MCF 10A (cell line): Measurements from ENCODE around the gene CCR3. TPM values are rescaled to one million over a fixed set of nuclear protein-coding genes. Genes with fewer than 3 reads are reported as not detected.

Source experiments
- BruUV-seq: library from RNA; stranded (reverse); fragments of 400-500 nt; replicated peaks from 2 replicates; lab custom pipeline; 2021; lab: Mats Ljungman, UMichigan
- CTCF ChIA-PET: fragments of 300-600 bp; sonication (Branson Sonifier 250); formaldehyde crosslinking; extraction: SDS; loops from one replicate; lab custom pipeline; 2021; ENCODE audit warnings: antibody characterized with exemption, inconsistent platforms; lab: Yijun Ruan, JAX
- POLR2A ChIA-PET: fragments of 300-600, 350-650 bp; sonication (Branson Sonifier 250); formaldehyde crosslinking; extraction: SDS; loops from one replicate; lab custom pipeline; 2020; ENCODE audit warnings: antibody characterized with exemption, inconsistent platforms; lab: Yijun Ruan, JAX
- DNase-seq: peaks from one replicate; pipeline ENCODE4 v3.0.0-alpha.2; 2018; ENCODE audit not compliant: unreplicated experiment
- H3K27ac Mint-ChIP-seq: one replicate; pipeline ENCODE4 v1.8.0; 2022; ENCODE audit warnings: mild to moderate bottlenecking, low read depth, mixed read lengths; ENCODE audit not compliant: unreplicated experiment
- H3K27me3 Mint-ChIP-seq: one replicate; pipeline ENCODE4 v1.8.0; 2022; ENCODE audit warnings: mixed read lengths; ENCODE audit not compliant: insufficient read depth, unreplicated experiment
- H3K36me3 Mint-ChIP-seq: one replicate; pipeline ENCODE4 v1.8.0; 2022; ENCODE audit warnings: mild to moderate bottlenecking, moderate library complexity, mixed read lengths; ENCODE audit not compliant: insufficient read depth, unreplicated experiment
- H3K4me1 Mint-ChIP-seq: one replicate; pipeline ENCODE4 v1.8.0; 2022; ENCODE audit warnings: mixed read lengths; ENCODE audit not compliant: insufficient read depth, unreplicated experiment
- H3K4me3 Mint-ChIP-seq: one replicate; pipeline ENCODE4 v1.8.0; 2022; ENCODE audit warnings: mild to moderate bottlenecking, moderate library complexity, mixed read lengths; ENCODE audit not compliant: unreplicated experiment
- H3K9me3 Mint-ChIP-seq: one replicate; pipeline ENCODE4 v1.8.0; 2022; ENCODE audit warnings: mixed read lengths; ENCODE audit not compliant: unreplicated experiment
- intact Hi-C: fragments of 100-400 bp; cut with micrococcal nuclease; formaldehyde crosslinking; loops from 2 replicates; pipeline ENCODE4 v1.14.1; 2022
- total RNA-seq: library from RNA; stranded (reverse); gene quantifications from 2 replicates; pipeline ENCODE4 v1.2.3, GENCODE V29; 2022
- TF ChIP-seq, protein P1 (sequence below): fragments of 200-600 bp; IDR thresholded peaks from one replicate; pipeline ENCODE4 v1.8.0; 2022; ENCODE audit warnings: antibody characterized with exemption, mild to moderate bottlenecking; ENCODE audit not compliant: unreplicated experiment

Gene CCR3
- total RNA-seq, 1 experiment from 2014 or later = not detected

GRCh38 chr3:46213201-46213600, 29.1 kb upstream of the CCR3 start:
- no peak overlapping the region for H3K27ac Mint-ChIP-seq
- POLR2A ChIA-PET = no interaction called here
- H3K36me3 Mint-ChIP-seq = no peaks in the 10 kb centered on the region
- H3K27me3 Mint-ChIP-seq = peaks cover 11% of the 10 kb centered on the region
- DNase-seq = no peak
- TF ChIP-seq, protein P1, sequence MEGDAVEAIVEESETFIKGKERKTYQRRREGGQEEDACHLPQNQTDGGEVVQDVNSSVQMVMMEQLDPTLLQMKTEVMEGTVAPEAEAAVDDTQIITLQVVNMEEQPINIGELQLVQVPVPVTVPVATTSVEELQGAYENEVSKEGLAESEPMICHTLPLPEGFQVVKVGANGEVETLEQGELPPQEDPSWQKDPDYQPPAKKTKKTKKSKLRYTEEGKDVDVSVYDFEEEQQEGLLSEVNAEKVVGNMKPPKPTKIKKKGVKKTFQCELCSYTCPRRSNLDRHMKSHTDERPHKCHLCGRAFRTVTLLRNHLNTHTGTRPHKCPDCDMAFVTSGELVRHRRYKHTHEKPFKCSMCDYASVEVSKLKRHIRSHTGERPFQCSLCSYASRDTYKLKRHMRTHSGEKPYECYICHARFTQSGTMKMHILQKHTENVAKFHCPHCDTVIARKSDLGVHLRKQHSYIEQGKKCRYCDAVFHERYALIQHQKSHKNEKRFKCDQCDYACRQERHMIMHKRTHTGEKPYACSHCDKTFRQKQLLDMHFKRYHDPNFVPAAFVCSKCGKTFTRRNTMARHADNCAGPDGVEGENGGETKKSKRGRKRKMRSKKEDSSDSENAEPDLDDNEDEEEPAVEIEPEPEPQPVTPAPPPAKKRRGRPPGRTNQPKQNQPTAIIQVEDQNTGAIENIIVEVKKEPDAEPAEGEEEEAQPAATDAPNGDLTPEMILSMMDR = no peak
- CTCF ChIA-PET = interaction anchor here (0.6 to 7.0 kb wide), 8 partner anchors 9 to 584 kb away, joined by 3 to 89 read pairs (median 3); partner anchors contain the start of gene CCR5
- intact Hi-C loops = no loop called here
- H3K9me3 Mint-ChIP-seq = peaks cover 8% of the 10 kb centered on the region
- no peak overlapping the region for H3K4me3 Mint-ChIP-seq
- no peaks in the 10 kb centered on the region for H3K4me1 Mint-ChIP-seq
- no TSS peak for BruUV-seq

- intact Hi-C loops = loop anchor here (1.0 kb wide), 1 partner anchor 157 kb away; no protein-coding TSS in a partner anchor
- no peaks in the 10 kb centered on the region for H3K4me1 Mint-ChIP-seq
- H3K36me3 Mint-ChIP-seq = no peaks in the 10 kb centered on the region
- no peak for DNase-seq
- no TSS peak for BruUV-seq
- H3K4me3 Mint-ChIP-seq = no peak overlapping the region
- peaks cover 12% of the 10 kb centered on the region for H3K27me3 Mint-ChIP-seq
- TF ChIP-seq, protein P1 = peak; percentile 44
- peaks cover 14% of the 10 kb centered on the region for H3K9me3 Mint-ChIP-seq
- H3K27ac Mint-ChIP-seq = no peak overlapping the region
- POLR2A ChIA-PET = interaction anchor here (0.6 to 1.3 kb wide), 2 partner anchors 29 to 171 kb away, joined by 3 to 5 read pairs; no protein-coding TSS in a partner anchor
- CTCF ChIA-PET = interaction anchor here (0.6 to 7.0 kb wide), 12 partner anchors 8 to 524 kb away, joined by 3 to 89 read pairs (median 4); partner anchors contain the start of gene CCR5
Observed at GRCh38 chr3:46214751-46215352, 27.4 kb upstream of the CCR3 start.

GRCh38 chr3:46215810-46216414, 26.3 kb upstream of the CCR3 start:
- ChIA-PET POLR2A (interaction anchor here (1.5 kb wide), 1 partner anchor 23 kb away, joined by 3 read pairs; no protein-coding TSS in a partner anchor), CTCF (interaction anchor here (0.7 to 7.0 kb wide), 6 partner anchors 10 to 277 kb away, joined by 3 to 89 read pairs (median 5); partner anchors contain the start of gene CCR5)
- no peak overlapping the region for H3K27ac Mint-ChIP-seq
- DNase-seq = no peak
- no peak overlapping the region for H3K4me3 Mint-ChIP-seq
- BruUV-seq = no TSS peak
- intact Hi-C loops = no loop called here
- TF ChIP-seq, protein P1 = no peak
- no peaks in the 10 kb centered on the region for H3K36me3 Mint-ChIP-seq
- peaks cover 12% of the 10 kb centered on the region for H3K27me3 Mint-ChIP-seq
- H3K9me3 Mint-ChIP-seq = peaks cover 16% of the 10 kb centered on the region
- H3K4me1 Mint-ChIP-seq = no peaks in the 10 kb centered on the region

GRCh38 chr3:46218196-46218709, 24.0 kb upstream of the CCR3 start:
- Mint-ChIP-seq H3K9me3 (peaks cover 16% of the 10 kb centered on the region), H3K4me1 (no peaks in the 10 kb centered on the region), H3K27ac (no peak overlapping the region), H3K36me3 (no peaks in the 10 kb centered on the region), H3K4me3 (no peak overlapping the region), H3K27me3 (peaks cover 12% of the 10 kb centered on the region)
- BruUV-seq = no TSS peak
- CTCF ChIA-PET = interaction anchor here (0.6 to 7.0 kb wide), 2 partner anchors 133 to 150 kb away, joined by 4 to 89 read pairs; partner anchors contain the start of gene CCR5
- intact Hi-C loops = no loop called here
- POLR2A ChIA-PET = no interaction called here
- TF ChIP-seq, protein P1 = no peak
- no peak for DNase-seq
